Astrocyte of the spinal cord (primary cell): ENCODE results near the gene ZMIZ1.

Experiments
- DNase-seq: peaks from one replicate; pipeline ENCODE4 v3.0.0; 2011; ENCODE audit warnings: low read depth, low spot score
- H3K4me3 ChIP-seq: 2 replicates; pipeline ENCODE4 v1.5.1; 2011; ENCODE audit warnings: low read depth, mild to moderate bottlenecking, low read length, moderate library complexity
- CTCF ChIP-seq: IDR thresholded peaks from 2 replicates; pipeline ENCODE4 v1.5.1; 2012; ENCODE audit warnings: low read depth, mild to moderate bottlenecking, low read length, inconsistent platforms
- in situ Hi-C: cut with HindIII; loops from 2 replicates; pipeline ENCODE4 v1.10.0; 2017; ENCODE audit warnings: low sequenced_read_pairs

Gene ZMIZ1

GRCh38 chr10:79252971-79253370, 184.2 kb downstream of the ZMIZ1 start:
- H3K4me3 ChIP-seq = no peak overlapping the region
- in situ Hi-C loops = no loop called here
- TF ChIP-seq CTCF = no peak
- DNase-seq = no peak

DNA sequence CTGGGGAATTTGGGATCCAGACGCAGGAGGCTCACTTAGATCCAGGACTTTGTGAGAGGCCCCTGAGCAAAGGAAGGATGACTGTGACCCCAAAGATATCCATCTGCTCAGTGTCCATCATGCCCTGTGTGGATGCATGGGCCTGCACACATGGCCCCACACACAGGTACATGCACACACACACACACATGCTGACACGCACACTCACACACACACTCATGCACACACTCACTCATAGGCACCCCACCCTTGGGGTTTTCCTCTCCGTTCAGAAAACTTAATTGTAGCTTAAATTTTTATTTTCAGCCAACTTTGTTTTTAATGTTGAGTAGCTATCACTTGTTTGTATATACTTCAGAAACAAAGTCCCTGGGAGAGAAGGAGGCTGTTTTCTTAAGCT, 184.9 kb downstream of the ZMIZ1 start:
- TF ChIP-seq CTCF = no peak
- H3K4me3 ChIP-seq = no peak overlapping the region
- in situ Hi-C loops = no loop called here
- no peak for DNase-seq

- no peak for TF ChIP-seq CTCF
- H3K4me3 ChIP-seq = no peak overlapping the region
- in situ Hi-C loops = no loop called here
- DNase-seq = no peak
These were observed 185.7 kb downstream of the ZMIZ1 start for GRCh38 chr10:79254333-79255006.

DNA sequence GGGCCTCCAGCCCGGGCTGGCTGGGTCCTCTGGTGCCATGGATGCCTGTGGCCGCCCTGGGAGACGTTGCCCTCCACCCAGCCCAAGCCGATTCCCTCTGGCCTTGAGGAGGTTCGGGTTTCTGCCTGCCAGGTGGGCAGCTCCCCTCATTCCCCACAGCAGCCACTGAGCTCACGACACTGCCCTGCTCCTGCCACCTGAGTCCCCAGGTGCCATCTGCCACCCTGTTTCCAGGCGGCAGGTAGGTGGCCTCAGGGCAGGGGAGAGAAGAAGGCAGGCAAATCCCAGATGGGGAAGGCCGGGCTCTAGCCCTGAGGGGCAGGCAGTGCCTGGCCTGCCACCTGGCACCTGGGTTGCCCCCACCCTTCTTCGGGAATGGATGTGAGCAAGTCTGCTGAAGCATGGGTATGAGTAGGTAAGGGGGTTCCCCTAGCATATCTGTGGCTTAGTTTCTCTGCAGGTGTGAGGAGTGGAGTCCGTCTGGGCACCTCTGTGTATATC, 186.3 kb downstream of the ZMIZ1 start:
- DNase-seq = no peak
- in situ Hi-C loops = no loop called here
- no peak overlapping the region for H3K4me3 ChIP-seq
- no peak for TF ChIP-seq CTCF

DNA sequence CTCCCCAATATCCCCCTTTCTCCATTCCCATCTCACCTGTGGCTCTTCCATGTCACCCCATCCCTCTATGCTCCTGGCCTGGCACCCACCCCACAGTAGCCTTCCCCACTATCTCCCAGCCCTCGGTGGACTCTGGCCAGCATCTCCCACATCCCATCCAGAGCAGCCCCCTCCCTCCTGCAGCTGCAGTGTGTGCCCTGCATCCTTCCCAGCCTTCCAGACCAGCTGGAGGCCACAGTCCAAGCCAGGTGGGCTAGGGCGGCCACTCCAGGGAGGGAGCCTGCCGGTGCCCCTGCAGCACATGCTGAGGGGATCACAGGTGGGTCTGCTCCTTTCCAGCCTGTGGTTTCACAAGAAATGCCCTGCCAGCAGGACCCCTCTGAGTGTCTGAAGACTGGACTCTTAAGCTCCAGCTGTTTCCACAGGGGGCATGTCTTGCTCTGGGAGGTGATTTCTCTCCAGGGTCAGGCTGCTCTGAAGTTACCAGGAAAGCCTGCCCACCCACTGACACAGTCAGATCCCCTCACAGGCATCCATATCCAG, 187.6 kb downstream of the ZMIZ1 start:
- DNase-seq = no peak
- no peak for TF ChIP-seq CTCF
- in situ Hi-C loops = no loop called here
- H3K4me3 ChIP-seq = no peak overlapping the region

- in situ Hi-C loops = no loop called here
- no peak for DNase-seq
- no peak overlapping the region for H3K4me3 ChIP-seq
- TF ChIP-seq CTCF = no peak
These were observed 190.1 kb downstream of the ZMIZ1 start for GRCh38 chr10:79258894-79259293.
